GM19351 (cell line): Measurements from ENCODE around the gene BUB1B.

Source experiments
- ATAC-seq: cut with Tn5 transposase; IDR thresholded peaks from one replicate; pipeline ENCODE4 v1.9.1; 2021; ENCODE audit warnings: mild to moderate bottlenecking, moderate library complexity; ENCODE audit not compliant: unreplicated experiment

Gene BUB1B

DNA sequence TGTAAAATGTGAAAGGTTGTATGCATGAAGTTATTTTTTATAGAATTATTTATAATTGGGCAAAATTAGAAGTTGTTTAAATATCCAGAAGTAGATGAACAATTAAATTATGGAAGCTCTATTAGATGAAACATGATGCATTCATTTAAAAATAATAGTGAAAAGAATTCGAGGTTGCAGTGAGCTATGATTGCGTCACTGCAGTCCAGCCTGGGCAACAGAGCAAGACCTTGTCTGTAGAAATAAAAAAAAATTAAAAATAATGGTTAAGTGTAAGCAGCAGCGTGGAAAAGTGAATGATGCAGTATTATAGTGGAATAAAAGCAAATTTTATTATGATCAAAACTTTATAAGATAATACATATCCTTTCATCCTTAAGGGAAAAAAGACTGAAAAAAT lies 14.3 kb downstream of the BUB1B start:
- no peak for ATAC-seq

DNA sequence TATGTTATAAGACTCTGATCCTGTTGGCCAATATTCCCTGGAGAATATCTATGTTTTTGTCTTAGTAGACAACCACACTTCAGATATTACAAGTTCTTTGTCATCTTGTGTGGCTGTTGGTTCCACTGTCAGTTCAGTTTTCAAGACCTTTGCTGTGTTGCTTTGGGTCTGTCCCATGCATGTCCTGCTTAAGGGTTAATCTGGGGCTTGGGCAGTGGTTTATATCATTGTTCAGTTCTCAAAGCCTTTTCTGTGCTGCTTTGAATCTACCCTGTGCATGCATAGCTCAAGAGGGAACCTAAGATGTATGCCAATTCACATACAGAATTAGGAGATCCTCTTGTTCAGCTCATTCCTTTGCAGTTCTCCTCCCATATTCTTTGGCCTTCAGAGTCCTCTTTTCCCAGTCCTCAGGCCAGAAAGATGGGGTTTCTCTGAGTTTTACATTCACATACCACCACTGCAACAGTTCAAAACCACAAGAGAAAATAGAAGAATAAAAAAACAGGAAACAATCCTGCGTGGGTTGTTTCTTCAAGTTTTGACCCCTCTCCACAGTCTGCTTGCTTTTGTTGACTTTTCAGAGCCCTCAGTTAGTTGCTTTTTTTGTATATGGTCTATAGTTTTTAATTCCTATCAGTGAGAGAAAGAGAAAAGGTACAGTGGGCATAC lies 21.6 kb downstream of the BUB1B start:
- no peak for ATAC-seq

DNA sequence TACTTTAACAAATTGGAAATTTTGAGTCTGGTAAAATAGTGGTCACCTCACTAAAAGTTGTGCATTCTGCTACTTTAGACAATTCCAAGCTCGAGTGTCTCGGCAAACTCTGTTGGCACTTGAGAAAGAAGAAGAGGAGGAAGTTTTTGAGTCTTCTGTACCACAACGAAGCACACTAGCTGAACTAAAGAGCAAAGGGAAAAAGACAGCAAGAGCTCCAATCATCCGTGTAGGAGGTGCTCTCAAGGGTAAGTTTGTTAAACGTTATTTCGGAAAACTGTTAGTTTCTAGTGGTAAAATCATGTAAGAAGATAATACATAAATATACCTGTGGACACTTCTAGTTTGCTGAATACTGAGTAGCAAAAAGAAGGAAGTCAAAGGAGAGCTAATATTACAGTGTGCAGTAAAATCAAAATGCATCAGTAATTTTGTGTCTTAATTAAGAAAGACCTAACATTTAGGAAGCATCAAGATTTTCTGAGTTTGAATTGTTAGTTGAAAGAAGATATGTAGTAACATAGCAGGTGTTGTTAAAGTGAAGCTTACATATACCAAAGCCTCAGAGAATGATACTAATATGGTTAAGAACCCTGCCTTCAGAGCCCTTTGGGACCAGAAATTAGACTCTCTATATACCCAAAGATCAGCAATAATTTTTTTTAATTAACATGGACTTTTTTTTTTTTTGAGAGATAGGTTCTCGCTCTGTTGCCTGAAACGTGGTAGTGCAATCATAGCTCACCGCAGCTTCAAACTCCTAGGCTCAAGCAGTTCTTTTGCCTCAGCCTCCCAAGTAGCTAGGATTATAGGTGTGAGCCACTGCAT lies 23.0 kb downstream of the BUB1B start:
- ATAC-seq, result no peak

DNA sequence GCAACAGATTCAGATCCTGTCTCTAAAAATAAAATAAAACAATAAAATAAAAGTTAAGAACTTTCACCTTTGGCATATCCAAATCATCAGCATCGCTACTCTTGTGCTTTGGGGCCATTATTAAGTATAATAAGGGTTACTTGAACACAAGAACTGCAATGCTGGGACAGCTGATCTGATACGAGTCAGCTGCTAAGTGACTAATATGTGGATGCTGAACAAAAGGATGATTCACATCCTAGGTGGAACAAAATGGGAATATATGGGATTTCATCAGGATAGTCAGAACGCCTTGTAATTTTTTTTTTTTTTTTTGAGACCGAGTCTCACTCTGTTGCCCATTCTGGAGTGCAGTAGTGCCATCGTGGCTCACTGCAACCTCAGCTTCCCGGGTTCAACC lies 29.7 kb downstream of the BUB1B start:
- ATAC-seq, result no peak

DNA sequence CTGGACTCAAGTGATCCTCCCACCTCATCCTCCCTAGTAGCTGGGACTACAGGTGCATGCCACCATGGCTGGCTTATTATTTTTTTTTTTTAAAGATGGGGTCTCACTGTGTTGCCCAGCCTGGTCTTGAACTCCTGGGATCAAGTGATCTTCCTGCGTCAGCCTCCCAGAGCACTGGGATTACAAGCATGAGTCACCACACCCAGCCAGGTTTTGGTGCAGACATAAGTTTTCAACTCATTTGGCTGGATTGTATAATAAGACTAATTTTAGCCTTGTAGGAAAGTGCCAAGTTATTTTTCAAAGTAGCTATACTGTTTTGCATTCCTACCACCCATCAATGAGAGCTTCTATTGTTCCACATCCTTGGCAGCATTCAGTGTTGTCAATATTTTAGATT lies 32.1 kb downstream of the BUB1B start:
- no peak for ATAC-seq

DNA sequence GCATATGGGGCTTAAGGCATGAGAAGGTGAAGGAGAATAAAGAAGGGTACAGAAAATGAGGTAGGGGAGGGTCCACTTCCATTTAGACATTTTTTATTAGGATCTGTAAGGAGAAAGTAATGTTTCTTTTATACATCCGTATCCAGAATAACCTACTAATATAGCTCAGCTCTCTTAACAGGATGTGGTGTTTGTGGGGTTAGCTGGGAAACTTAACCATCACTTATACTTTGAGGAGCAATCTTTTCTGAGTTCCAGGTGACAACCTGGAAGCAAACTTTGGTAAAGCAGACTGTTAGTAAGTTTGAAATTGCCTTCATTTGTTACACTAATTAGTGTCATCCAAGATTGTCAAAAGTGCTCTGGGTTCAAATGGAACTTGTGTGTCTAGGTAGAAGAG lies 36.6 kb downstream of the BUB1B start:
- no peak for ATAC-seq

DNA sequence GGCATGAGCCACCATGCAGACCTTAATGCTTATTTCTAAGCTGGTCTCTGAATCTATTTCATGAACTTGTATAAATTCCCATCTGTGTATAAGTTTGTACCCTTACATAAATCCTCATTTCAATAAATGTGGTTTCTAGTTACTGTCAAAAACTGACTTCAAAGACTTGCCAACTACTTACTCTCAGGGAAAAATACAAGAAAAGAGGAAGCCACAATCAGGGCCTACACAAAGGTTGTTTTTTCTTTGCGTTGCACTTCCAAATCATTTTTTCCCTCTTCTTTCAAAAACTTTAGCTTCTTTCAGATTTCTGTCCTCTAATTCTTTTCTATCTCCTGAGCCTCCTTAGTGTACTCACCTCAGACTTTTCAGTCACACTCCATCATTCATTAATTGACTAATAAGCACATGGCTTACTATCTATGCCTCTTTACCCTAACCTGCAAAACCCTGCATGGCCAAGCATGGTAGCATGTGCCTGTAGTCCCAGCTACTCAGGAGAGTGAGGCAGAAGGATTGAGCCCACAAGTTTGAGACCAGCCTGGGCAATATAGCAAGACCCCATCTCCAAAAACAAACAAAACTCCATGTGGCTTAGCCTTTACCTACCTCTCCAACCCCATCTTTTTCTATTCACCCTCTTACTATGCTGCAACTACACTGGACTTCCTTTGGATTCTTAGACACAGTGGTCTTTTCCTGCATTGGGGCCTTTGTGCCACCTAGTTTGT lies 37.7 kb downstream of the BUB1B start:
- no peak for ATAC-seq

DNA sequence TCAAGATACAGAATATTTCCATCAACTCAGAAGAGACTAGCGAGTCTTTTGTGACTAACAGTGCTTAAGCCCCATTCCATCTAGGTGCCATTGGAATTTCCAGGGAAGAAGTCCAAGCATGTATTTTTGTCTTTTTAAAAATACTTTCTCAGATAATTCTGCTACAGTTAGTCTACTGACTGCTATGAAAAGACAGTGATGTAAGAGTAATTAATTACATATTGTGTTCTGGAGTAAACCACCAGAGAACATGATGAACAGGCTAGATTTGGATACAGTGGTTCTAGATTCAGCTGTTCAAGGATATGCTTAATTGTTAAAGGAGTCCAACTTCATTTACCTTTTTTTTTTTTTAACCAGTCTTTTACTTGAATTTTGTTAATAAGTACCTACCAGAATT lies 43.2 kb downstream of the BUB1B start:
- no peak for ATAC-seq

DNA sequence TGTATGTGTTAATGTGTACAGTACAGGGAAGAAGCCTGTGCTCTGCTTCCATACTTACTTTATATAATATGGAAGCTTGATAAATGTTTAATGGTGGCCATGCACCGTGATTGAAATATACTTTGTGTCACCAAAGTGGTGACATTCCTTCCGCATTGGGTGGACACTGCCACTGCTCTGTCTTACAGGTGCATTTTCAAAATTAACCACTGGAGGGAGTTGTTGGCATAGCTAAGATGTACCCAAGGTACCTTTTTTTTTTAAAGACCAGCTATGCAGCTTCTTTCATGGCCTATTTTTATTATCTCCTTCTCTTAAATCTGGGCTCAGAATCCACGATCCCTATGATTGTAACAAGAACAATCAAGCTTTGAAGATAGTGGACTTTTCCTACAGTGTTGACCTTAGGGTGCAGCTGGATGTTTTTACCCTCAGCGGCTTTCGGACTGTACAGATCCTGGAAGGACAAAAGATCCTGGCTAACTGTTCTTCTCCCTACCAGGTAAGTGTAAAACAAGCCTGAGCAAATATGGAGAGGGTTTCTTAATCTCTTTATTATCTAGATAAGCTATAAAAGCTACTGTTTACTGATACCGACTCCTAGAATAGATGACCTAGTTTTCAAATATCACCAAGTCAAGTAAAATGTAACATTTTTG lies 56.4 kb downstream of the BUB1B start:
- no peak for ATAC-seq

DNA sequence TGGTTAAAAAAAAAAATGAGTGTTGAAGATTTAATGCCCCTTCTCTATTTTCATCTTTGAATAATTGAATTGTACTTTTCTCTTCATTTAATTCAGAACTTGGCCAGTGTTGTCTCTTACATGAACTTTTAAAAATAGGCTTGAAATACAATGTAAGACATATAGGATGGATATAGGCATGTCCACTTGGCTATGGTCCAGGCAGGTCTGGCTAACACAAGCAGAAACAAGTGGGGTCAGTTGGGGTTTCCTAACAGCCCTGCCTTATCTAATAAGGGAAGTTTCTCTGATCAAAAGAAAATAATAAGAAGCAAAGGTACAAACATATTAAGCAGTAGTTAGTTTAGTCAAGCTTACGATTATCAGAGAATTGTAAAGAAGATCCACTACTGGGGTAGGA lies 58.9 kb downstream of the BUB1B start:
- ATAC-seq, result no peak

DNA sequence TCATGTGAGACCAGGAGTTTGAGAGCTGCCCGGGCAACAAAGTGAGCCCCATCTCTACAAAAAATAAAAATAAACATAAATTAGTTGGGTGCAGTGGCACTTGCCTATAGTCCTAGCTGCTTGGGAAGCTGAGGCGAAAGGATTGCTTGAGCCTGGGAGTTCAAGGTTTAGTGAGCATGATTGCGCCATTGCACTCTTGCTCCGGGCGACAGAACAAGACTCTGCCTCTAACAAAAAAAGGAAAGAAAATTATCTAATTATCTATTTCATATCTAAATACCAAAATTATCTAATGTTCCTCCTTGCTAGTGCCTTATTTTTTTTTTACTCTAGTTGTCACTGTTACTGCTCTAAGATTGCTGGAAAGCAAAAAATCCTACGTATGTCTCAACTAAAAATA lies 61.3 kb downstream of the BUB1B start:
- ATAC-seq, result no peak

DNA sequence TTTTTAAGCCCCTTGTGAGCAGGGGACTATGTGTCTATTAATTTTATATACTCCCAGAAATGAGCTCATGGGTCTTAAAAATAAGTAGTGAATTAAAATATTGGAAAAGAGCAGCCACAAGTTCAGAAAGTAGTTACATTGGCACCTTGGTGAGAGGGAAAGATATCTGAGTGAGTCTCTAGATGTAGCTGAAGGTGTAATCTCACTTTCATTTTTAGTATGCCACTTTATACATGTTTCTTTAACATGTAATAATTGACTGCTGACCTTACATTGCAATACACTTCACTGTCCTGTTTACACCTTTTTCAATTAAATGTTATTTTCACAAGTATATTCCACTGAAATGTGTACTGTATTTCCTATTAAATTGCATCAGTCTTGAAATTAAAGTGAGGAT lies 65.9 kb downstream of the BUB1B start:
- no peak for ATAC-seq

DNA sequence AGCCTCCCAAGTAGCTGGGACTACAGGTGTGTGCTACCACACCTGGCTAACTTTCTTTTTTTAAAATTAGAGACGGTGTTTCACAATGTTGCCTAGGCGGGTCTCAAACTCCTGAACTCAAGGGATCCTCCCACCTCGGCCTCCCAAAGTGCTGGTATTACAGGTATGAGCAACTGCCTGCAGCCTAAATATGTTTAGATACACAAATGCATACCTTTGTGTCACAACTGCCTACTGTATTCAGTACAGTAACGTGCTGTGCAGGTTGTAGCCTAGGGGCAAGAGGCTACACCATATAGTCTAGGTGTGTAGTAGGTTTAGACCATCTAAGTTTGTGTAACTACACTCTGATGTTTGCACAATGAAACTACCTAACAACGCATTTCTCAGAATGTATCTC lies 68.4 kb downstream of the BUB1B start:
- ATAC-seq, result no peak

DNA sequence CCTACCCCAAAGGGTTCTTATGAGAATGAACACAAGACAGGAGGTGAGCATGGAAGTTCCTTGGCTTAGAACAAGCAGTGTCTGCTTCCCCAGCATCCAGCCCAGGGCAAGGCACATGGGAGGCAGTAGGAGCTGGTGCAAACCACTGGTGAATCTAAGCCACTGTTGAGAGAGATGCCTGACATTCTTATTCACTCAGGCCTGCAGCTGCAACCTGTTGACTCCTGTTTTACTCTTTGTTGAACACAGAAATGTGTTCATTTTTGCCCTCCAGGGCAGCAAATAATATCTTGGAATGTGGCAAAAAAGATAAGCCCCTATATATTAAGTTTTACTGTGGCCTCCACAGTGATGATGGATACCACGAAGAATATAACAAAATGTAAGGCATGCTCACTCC lies 69.1 kb downstream of the BUB1B start:
- no peak for ATAC-seq

DNA sequence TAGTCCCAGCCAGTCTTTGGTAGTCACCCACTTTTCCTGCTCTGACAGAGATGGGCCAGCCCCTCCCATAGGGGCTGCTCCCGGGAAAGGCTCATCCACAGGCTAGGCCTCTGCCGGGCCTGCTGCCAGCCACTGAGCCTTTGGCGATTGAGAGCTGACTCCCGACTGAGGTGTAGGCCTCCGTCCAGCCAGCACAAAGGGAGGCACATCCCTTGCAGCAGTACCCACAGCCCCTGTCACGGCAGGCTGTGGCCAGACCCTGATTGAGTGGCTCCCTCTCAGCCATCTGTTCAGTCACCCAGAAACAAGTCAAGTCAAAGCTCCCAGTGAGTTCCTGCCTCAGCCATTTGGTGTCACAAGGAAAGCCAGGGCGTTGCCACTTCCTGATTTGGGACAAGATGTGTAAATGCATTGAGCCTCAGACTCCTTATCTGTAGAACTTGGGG lies 71.8 kb downstream of the BUB1B start:
- ATAC-seq, result no peak

DNA sequence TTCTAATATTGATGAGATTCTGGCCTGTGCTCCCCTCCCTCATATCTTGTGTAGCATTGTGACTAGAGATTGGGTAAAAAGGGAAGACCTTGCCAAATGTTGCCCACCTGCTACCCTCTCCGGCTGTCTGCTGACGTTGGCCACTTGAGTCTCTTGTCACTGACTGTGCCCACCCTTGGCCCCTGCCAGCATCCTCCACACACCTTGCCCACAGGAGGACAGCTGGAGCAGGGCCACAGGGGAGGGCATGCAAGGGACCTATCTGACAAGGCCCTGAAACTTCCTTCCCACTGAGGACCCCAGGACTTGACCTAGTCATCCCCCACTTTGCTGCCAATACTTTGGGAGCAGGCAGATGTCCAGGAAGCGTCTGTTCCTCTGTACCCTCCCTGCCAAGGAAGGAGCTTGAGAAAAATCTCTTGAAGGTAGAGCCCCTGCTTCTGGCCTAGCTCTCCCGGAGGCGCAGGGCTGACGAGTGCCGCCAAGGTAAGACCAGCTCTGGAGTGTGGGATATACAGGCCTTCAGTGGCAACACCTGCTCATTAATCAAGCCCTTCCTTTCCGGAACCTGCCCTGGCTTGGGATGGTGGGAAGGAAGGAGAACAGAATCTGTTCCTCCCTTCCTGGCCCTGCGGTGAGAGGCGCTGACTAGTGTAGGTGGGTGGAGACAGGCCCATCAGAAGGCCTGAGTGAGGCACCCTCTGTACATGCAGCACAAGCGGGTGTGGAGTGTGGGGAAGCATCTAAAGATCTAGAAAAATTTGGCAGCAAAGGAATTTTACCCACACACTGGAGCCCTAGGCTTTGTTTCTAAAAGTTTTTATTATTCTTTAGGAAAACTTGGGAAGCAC lies 73.1 kb downstream of the BUB1B start:
- ATAC-seq, result no peak

DNA sequence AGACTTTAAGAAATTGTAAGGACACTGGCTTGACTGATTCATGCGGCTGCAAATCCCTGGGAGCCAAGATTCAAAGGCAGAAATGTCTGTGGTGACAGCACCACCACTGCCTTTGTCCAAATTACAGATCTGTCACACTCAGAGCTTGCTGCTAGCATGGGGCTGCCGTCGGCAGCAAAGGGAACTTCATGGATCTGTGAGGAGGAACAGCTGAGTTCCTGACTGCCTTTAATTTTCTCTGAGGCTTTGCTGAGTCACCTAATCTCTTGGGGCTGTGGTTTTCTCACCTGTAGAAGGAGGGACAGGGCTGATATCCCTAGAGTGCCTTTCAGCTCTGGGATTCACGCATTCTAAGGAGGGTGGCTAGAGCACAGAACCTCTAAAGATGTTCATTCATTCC lies 73.9 kb downstream of the BUB1B start:
- ATAC-seq, result no peak

DNA sequence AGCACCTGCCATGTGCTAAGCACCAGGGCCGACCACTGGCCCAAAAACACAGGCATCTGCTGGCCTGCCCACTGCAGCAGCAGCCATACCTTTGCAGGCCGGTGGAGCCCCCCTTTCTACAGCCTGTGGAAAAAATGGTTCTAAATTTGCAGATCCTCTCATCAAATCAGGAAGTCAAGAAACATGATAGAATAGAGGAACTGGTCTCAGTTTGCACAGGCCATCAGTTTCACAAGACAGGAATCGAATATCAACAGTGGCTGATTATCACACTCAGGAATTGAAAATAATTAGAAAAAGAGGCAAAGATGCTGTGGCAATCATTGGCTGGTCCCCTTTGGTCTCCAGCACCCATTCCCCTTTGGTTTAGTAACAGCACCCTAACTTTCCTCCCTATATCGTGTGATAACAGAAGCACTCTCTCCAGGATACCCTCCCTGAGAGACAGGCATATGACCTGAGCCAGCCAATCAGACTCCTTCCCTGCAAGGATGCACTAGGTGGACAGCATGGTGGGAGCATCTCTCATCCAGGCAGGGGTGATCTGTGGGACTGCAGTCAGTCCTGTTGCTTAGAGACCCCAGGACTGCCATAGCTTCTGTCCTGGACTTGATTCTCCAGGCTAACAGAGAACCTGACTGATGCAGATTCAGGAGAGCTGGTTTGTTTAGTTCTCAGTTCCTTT lies 74.5 kb downstream of the BUB1B start:
- no peak for ATAC-seq

DNA sequence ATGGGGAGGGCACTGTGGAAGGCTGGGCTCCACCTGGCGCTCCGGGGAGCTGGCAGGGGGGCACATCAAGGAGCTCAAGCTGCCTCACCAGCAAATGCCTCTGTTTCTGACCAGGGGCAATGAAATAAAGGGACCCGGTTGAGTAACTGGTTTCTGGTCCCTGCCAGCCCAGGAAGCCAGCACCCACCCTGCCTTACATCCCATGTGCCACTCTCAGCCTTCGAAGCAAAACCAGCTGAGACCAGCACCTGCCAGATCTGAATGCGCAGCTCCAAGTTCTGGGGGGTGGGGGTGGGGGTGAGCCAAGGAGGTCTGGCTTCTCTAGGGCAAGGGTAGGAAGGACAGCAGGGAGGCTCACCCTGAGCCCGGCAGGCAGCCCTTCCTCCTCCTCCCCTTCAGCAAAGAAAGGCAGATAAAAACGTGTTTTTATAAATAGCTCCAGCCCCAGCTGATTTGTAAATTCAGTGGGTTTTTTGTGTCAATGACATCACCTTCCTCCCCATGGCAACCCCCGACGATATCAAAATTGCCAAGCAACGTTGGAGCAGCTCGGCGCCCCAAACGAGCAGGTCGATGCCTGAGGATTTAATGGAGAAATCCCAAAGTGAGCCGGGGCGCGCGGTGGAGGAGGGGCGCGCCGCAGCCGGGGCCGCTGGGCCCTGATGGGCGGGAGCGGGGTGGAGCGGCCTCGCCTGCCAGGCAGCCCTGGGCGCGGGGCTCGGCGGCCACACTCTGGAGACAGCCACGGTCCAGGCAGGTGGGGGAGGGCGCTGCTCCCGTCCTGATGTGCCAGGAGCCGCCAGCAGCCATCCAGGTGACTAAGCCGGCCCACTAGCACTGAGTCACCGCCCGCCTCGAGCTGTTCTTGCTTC lies 77.9 kb downstream of the BUB1B start, which contains the start of gene PAK6:
Gene PAK6, plus strand, starts transcription at position 532 of the 872 bp plus-strand sequence. CDS start 25,723 bp downstream, outside the sequence.
- no peak for ATAC-seq
